IMR-90 (cell line): ENCODE data around the gene GNB1L. TPM values are rescaled to one million over a fixed set of nuclear protein-coding genes. Genes with fewer than 3 reads are reported as not detected.

Experiments
- ATAC-seq: fragments of 200-7000 bp; cut with Tn5 transposase; 2 replicates; pipeline ENCODE4 v1.9.1; 2020; ENCODE audit warnings: low read depth, mild to moderate bottlenecking, moderate library complexity
- BruUV-seq: library from RNA; stranded (reverse); fragments of 400-500 nt; replicated peaks from 2 replicates; lab custom pipeline; 2021; lab: Mats Ljungman, UMichigan
- CTCF ChIA-PET: fragments of 300-600 bp; formaldehyde crosslinking; extraction: SDS; loops from one replicate; lab custom pipeline; 2021; ENCODE audit warnings: antibody characterized with exemption; lab: Yijun Ruan, JAX
- POLR2A ChIA-PET: fragments of 300-600 bp; sonication (Branson Sonifier 250); formaldehyde crosslinking; loops from one replicate; lab custom pipeline; 2022; ENCODE audit warnings: antibody characterized with exemption; ENCODE audit not compliant: unreplicated experiment; lab: Charles Lee
- DNase-seq: peaks from one replicate; pipeline ENCODE4 v3.0.0; 2013
- H2AFZ ChIP-seq: replicated peaks from 2 replicates; pipeline ENCODE3; 2013; ENCODE audit warnings: low read length, mild to moderate bottlenecking; ENCODE audit not compliant: poor library complexity
- H2AK5ac ChIP-seq: 2 replicates; pipeline ENCODE4 v1.6.1; 2013; ENCODE audit warnings: low read depth, low read length, inconsistent platforms
- H2AK9ac ChIP-seq: replicated peaks from 2 replicates; pipeline ENCODE3; 2013; ENCODE audit warnings: mild to moderate bottlenecking, low read depth, low read length, moderate library complexity; ENCODE audit not compliant: poor library complexity
- H2BK120ac ChIP-seq: 2 replicates; pipeline ENCODE4 v1.6.1; 2013; ENCODE audit warnings: low read depth, low read length, inconsistent platforms
- H2BK15ac ChIP-seq: 3 replicates; pipeline ENCODE4 v1.6.1; 2013; ENCODE audit warnings: low read depth, low read length, inconsistent platforms
- H2BK20ac ChIP-seq: 2 replicates; pipeline ENCODE4 v1.6.1; 2013; ENCODE audit warnings: low read depth, mild to moderate bottlenecking, inconsistent platforms, low read length, moderate library complexity
- H2BK5ac ChIP-seq: 2 replicates; pipeline ENCODE4 v1.6.1; 2013; ENCODE audit warnings: mild to moderate bottlenecking, low read depth, low read length, inconsistent platforms; ENCODE audit not compliant: poor library complexity, severe bottlenecking
- H3K14ac ChIP-seq: replicated peaks from 2 replicates; pipeline ENCODE4 v1.6.1; 2013; ENCODE audit warnings: low read depth, low read length, inconsistent platforms
- H3K18ac ChIP-seq: 2 replicates; pipeline ENCODE4 v1.6.1; 2013; ENCODE audit warnings: low read depth, low read length, control low read depth
- H3K23ac ChIP-seq: 2 replicates; pipeline ENCODE4 v1.6.1; 2013; ENCODE audit warnings: low read depth, low read length, inconsistent platforms
- H3K27ac ChIP-seq: 2 replicates; pipeline ENCODE4 v1.5.1; 2013; ENCODE audit warnings: mild to moderate bottlenecking, control low read depth, low read length; ENCODE audit not compliant: insufficient read depth
- H3K27me3 ChIP-seq: 2 replicates; pipeline ENCODE4 v1.6.1; 2013; ENCODE audit warnings: low read length; ENCODE audit not compliant: control insufficient read depth, insufficient read depth
- H3K36me3 ChIP-seq: 2 replicates; pipeline ENCODE4 v1.6.1; 2013; ENCODE audit warnings: low read length, mixed read lengths; ENCODE audit not compliant: control insufficient read depth, insufficient read depth
- H3K4ac ChIP-seq: 2 replicates; pipeline ENCODE4 v1.6.1; 2013; ENCODE audit warnings: low read depth, low read length, inconsistent platforms
- H3K4me1 ChIP-seq: 2 replicates; pipeline ENCODE4 v1.6.1; 2013; ENCODE audit warnings: low read length, mixed read lengths; ENCODE audit not compliant: control insufficient read depth, insufficient read depth
- H3K4me2 ChIP-seq: 2 replicates; pipeline ENCODE4 v1.6.1; 2013; ENCODE audit warnings: low read depth, mild to moderate bottlenecking, control low read depth, low read length, moderate library complexity
- H3K4me3 ChIP-seq: 2 replicates; pipeline ENCODE4 v1.5.1; 2013; ENCODE audit warnings: low read depth, mild to moderate bottlenecking, control low read depth, low read length, moderate library complexity; ENCODE audit not compliant: insufficient read depth
- H3K56ac ChIP-seq: 2 replicates; pipeline ENCODE4 v1.6.1; 2013; ENCODE audit warnings: low read length, inconsistent platforms; ENCODE audit not compliant: insufficient read depth; ENCODE audit errors: extremely low read depth
- H3K79me1 ChIP-seq, 2 experiments: 2 replicates each; pipeline ENCODE4 v1.6.1; 2013; ENCODE audit warnings: low read length in 2 of 2, inconsistent platforms in 1 of 2, low read depth in 1 of 2
- H3K9ac ChIP-seq: 2 replicates; pipeline ENCODE4 v1.6.1; 2013; ENCODE audit warnings: low read depth, low read length, control low read depth
- H3K9me1 ChIP-seq: 2 replicates; pipeline ENCODE4 v1.6.1; 2013; ENCODE audit warnings: low read length, inconsistent platforms; ENCODE audit not compliant: insufficient read depth
- H3K9me3 ChIP-seq: 2 replicates; pipeline ENCODE4 v1.6.1; 2013; ENCODE audit warnings: low read length; ENCODE audit not compliant: control insufficient read depth, insufficient read depth
- H4K20me1 ChIP-seq: 2 replicates; pipeline ENCODE4 v1.6.1; 2013; ENCODE audit warnings: low read length, inconsistent platforms; ENCODE audit not compliant: insufficient read depth
- H4K5ac ChIP-seq: 2 replicates; pipeline ENCODE4 v1.6.1; 2013; ENCODE audit warnings: mild to moderate bottlenecking, low read depth, low read length, control low read depth
- H4K8ac ChIP-seq, 2 experiments: 2 replicates each; pipeline ENCODE4 v1.6.1; 2013; ENCODE audit warnings: low read depth in 2 of 2, low read length in 2 of 2, control low read depth in 1 of 2, inconsistent platforms in 1 of 2
- H4K91ac ChIP-seq: 2 replicates; pipeline ENCODE4 v1.6.1; 2013; ENCODE audit warnings: low read depth, low read length, inconsistent platforms; ENCODE audit not compliant: insufficient read depth
- CHD1 ChIP-seq: IDR thresholded peaks from 2 replicates; pipeline ENCODE4 v1.6.1; 2012; ENCODE audit warnings: low read depth, low read length, improper control_type of control experiment
- MAFK ChIP-seq: IDR thresholded peaks from 2 replicates; pipeline ENCODE4 v1.6.1; 2012; ENCODE audit warnings: low read depth, low read length, improper control_type of control experiment
- RAD21 ChIP-seq: IDR thresholded peaks from 2 replicates; pipeline ENCODE4 v1.6.1; 2012; ENCODE audit warnings: low read length, improper control_type of control experiment
- RCOR1 ChIP-seq: IDR thresholded peaks from 2 replicates; pipeline ENCODE4 v1.6.1; 2012; ENCODE audit warnings: mild to moderate bottlenecking, low read length, improper control_type of control experiment; ENCODE audit not compliant: insufficient replicate concordance
- RFX5 ChIP-seq: IDR thresholded peaks from 2 replicates; pipeline ENCODE4 v1.8.0; 2012; ENCODE audit warnings: low read depth, mild to moderate bottlenecking, low read length, moderate library complexity
- SMC3 ChIP-seq: fragments of 150-350 bp; IDR thresholded peaks from 2 replicates; pipeline ENCODE4 v1.6.1; 2016; ENCODE audit warnings: low read depth, mild to moderate bottlenecking, antibody characterized with exemption, low read length, moderate library complexity
- WGBS, 2 experiments: methylation state at CpG; one replicate each; pipeline versions ENCODE4 v1.1.5 to v1.1.7; 2013; ENCODE audit warnings: missing lambda C conversion rate in 2 of 2; ENCODE audit not compliant: insufficient read length in 1 of 2; ENCODE audit errors: extremely low coverage in 2 of 2; 5-methylcytosine and 5-hydroxymethylcytosine counted together
- dilution Hi-C: fragments of 300-500 bp; cut with HindIII; formaldehyde crosslinking; loops from one replicate; pipeline ENCODE4 v1.14.3; 2018; ENCODE audit warnings: low sequenced_read_pairs; ENCODE audit not compliant: unreplicated experiment
- in situ Hi-C: fragments of 300-500 bp; cut with MboI; formaldehyde crosslinking; loops from 3 replicates; pipeline ENCODE4 v1.14.3; 2019; ENCODE audit warnings: low sequenced_read_pairs, inconsistent platforms, mixed read lengths
- intact Hi-C: fragments of 100-400 bp; cut with micrococcal nuclease; formaldehyde crosslinking; loops from 2 replicates; pipeline ENCODE4 v1.10.0; 2022
- polyA plus RNA-seq, 3 experiments: library from polyadenylated mRNA; depleted of rRNA; stranded (reverse); fragments of >200 nt; gene quantifications; 2 replicates each; pipeline ENCODE4 v1.2.3, GENCODE V29; 2012; ENCODE audit warnings: low replicate concordance in 1 of 3
- total RNA-seq: library from RNA; depleted of rRNA; stranded (reverse); fragments of >200 nt; gene quantifications from 2 replicates; pipeline ENCODE4 v1.2.3, GENCODE V29; 2012
- TF ChIP-seq, protein P1 (sequence below): fragments of 150-350 bp; IDR thresholded peaks from 2 replicates; pipeline ENCODE4 v1.6.1; 2017; ENCODE audit warnings: mild to moderate bottlenecking, antibody characterized with exemption, low read length, low read depth
- TF ChIP-seq, protein P2 (sequence below): conservative IDR thresholded peaks from 2 replicates; pipeline ENCODE4 v1.5.1; 2012; ENCODE audit warnings: mild to moderate bottlenecking, low read depth, low read length, improper control_type of control experiment

GNB1L gene
- total and polyA plus RNA-seq, 2 of the 4 experiments (the other 2 are of a cell fraction): 2.5 to 4.4 TPM

DNA sequence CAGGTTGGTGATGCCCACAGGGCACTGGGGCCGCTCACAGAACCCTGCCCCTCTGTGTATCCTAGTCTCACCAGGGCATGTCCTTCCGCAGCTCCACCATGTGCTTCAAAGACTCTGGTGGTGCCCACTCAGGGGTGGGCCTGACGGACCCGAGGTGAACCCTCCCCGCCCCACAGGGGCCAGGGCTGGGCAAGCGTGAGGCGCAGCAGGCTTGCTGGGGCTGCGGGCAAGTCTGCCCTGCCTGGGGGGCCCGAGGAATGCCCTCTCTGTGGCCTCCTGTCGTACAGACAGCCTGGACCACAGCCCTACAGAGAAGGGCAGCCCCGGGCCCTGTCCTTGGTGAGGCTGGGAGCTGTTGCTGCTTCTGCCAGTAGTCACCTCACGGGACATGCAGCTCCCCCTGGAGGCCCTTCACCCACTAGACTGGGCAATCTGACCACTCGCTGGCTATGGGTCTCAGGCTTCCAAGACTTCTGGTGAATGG, 53.9 kb downstream of the GNB1L start:
- no peaks in the 10 kb centered on the region for H3K79me1 ChIP-seq
- intact Hi-C loops: no loop called here
- ATAC-seq: peak; percentile 48; the same call in 1 of the 2 replicates

More for the DNA sequence above, 53.9 kb downstream of the GNB1L start:
- Histone ChIP-seq H3K9me3 (no peaks in the 10 kb centered on the region), H3K56ac (no peak overlapping the region), H4K20me1 (no peaks in the 10 kb centered on the region), H3K4ac (no peak overlapping the region), H3K27me3 (no peaks in the 10 kb centered on the region), H4K8ac (no peak overlapping the region), H3K9ac (no peak overlapping the region), H3K27ac (no peak overlapping the region), H3K18ac (no peak overlapping the region), H2BK5ac (no peak overlapping the region), H2AK9ac (peak overlapping the region; percentile 59), H2AFZ (no peak overlapping the region), H3K9me1 (peaks cover 6% of the 10 kb centered on the region), H3K36me3 (no peaks in the 10 kb centered on the region), H2AK5ac (peak overlapping the region; percentile 13; the same call in 1 of the 2 replicates), H4K91ac (no peak overlapping the region), H4K5ac (no peak overlapping the region), H3K4me3 (no peak overlapping the region), H3K23ac (no peak overlapping the region), H2BK120ac (no peak overlapping the region), H3K4me1 (peaks cover 9% of the 10 kb centered on the region), H2BK15ac (no peak overlapping the region; the same call in 2 of the 3 replicates), H3K14ac (no peak overlapping the region), H3K4me2 (no peak overlapping the region), H2BK20ac (no peak overlapping the region)
- in situ Hi-C loops (no loop called here), dilution Hi-C loops (no loop called here)
- no peak for TF ChIP-seq CHD1
- TF ChIP-seq RAD21: 0 out of 2 replicates have a peak, but pooled peaks have one; percentile 27
- no peak for TF ChIP-seq RFX5
- TF ChIP-seq, protein P1, sequence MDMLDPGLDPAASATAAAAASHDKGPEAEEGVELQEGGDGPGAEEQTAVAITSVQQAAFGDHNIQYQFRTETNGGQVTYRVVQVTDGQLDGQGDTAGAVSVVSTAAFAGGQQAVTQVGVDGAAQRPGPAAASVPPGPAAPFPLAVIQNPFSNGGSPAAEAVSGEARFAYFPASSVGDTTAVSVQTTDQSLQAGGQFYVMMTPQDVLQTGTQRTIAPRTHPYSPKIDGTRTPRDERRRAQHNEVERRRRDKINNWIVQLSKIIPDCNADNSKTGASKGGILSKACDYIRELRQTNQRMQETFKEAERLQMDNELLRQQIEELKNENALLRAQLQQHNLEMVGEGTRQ: no peak
- TF ChIP-seq MAFK: no peak
- TF ChIP-seq, protein P2, sequence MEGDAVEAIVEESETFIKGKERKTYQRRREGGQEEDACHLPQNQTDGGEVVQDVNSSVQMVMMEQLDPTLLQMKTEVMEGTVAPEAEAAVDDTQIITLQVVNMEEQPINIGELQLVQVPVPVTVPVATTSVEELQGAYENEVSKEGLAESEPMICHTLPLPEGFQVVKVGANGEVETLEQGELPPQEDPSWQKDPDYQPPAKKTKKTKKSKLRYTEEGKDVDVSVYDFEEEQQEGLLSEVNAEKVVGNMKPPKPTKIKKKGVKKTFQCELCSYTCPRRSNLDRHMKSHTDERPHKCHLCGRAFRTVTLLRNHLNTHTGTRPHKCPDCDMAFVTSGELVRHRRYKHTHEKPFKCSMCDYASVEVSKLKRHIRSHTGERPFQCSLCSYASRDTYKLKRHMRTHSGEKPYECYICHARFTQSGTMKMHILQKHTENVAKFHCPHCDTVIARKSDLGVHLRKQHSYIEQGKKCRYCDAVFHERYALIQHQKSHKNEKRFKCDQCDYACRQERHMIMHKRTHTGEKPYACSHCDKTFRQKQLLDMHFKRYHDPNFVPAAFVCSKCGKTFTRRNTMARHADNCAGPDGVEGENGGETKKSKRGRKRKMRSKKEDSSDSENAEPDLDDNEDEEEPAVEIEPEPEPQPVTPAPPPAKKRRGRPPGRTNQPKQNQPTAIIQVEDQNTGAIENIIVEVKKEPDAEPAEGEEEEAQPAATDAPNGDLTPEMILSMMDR: peak; percentile 43
- no peak for TF ChIP-seq RCOR1
- TF ChIP-seq SMC3: no peak
- WGBS, 2 experiments: no CpG with 5 or more reads among the region's 13 CpGs
- no TSS peak for BruUV-seq
- POLR2A ChIA-PET: no interaction called here
- DNase-seq: peak; percentile 25
- CTCF ChIA-PET: interaction anchor here (0.6 to 1.3 kb wide), 6 partner anchors 11 to 773 kb away, joined by 3 to 4 read pairs (median 3); no protein-coding TSS in a partner anchor
